ENCODE data around the gene FRAT2. TPM values are rescaled to one million over a fixed set of nuclear protein-coding genes. Genes with fewer than 3 reads are reported as not detected.

FRAT2 gene
- total RNA-seq, 4 donors from 2014 or later = 19.0 to 31.7 (median 24.0) TPM

GRCh38 chr10:97314671-97315070, 19.9 kb downstream of the FRAT2 start:
- Histone ChIP-seq H3K9me3 (no peaks in the 10 kb centered on the region), H3K36me3 (no peaks in the 10 kb centered on the region), H3K4me1 (no peaks in the 10 kb centered on the region), H3K4me3 (no peak overlapping the region), H3K27me3 (no peaks in the 10 kb centered on the region), H3K27ac (no peak overlapping the region)
- DNase-seq = no peak
- TF ChIP-seq POLR2A (IDR thresholded peaks at IDR 0.05) (no peak), CTCF (IDR thresholded peaks at IDR 0.05) (no peak)

- Histone ChIP-seq H3K9me3 (no peaks in the 10 kb centered on the region), H3K27ac (no peak overlapping the region), H3K4me1 (no peaks in the 10 kb centered on the region), H3K27me3 (no peaks in the 10 kb centered on the region), H3K36me3 (no peaks in the 10 kb centered on the region), H3K4me3 (no peak overlapping the region)
- no peak for TF ChIP-seq CTCF (IDR thresholded peaks at IDR 0.05)
- TF ChIP-seq POLR2A (IDR thresholded peaks at IDR 0.05) = no peak
- no peak for DNase-seq
Measured at GRCh38 chr10:97312897-97313296, 21.6 kb downstream of the FRAT2 start.

- no peaks in the 10 kb centered on the region for H3K27me3 ChIP-seq
- TF ChIP-seq CTCF (IDR thresholded peaks at IDR 0.05) = no peak
- no peak for TF ChIP-seq POLR2A (IDR thresholded peaks at IDR 0.05)
- H3K9me3 ChIP-seq = no peaks in the 10 kb centered on the region
- DNase-seq = no peak
- no peaks in the 10 kb centered on the region for H3K4me1 ChIP-seq
- no peaks in the 10 kb centered on the region for H3K36me3 ChIP-seq
- H3K27ac ChIP-seq = no peak overlapping the region
- no peak overlapping the region for H3K4me3 ChIP-seq
Measured at GRCh38 chr10:97311111-97311626, 23.4 kb downstream of the FRAT2 start.

- Histone ChIP-seq H3K27ac (no peak overlapping the region), H3K27me3 (no peaks in the 10 kb centered on the region), H3K36me3 (no peaks in the 10 kb centered on the region), H3K4me3 (no peak overlapping the region), H3K9me3 (no peaks in the 10 kb centered on the region), H3K4me1 (no peaks in the 10 kb centered on the region)
- TF ChIP-seq POLR2A (IDR thresholded peaks at IDR 0.05) (no peak), CTCF (IDR thresholded peaks at IDR 0.05) (no peak)
- DNase-seq = no peak
Measured at GRCh38 chr10:97307866-97308780, 26.4 kb downstream of the FRAT2 start.

GRCh38 chr10:97307441-97307840, 27.1 kb downstream of the FRAT2 start:
- no peaks in the 10 kb centered on the region for H3K9me3 ChIP-seq
- H3K4me3 ChIP-seq = no peak overlapping the region
- TF ChIP-seq POLR2A (IDR thresholded peaks at IDR 0.05) = no peak
- H3K36me3 ChIP-seq = no peaks in the 10 kb centered on the region
- H3K4me1 ChIP-seq = no peaks in the 10 kb centered on the region
- H3K27me3 ChIP-seq = no peaks in the 10 kb centered on the region
- no peak for DNase-seq
- no peak overlapping the region for H3K27ac ChIP-seq

- TF ChIP-seq CTCF (IDR thresholded peaks at IDR 0.05) (no peak), POLR2A (IDR thresholded peaks at IDR 0.05) (no peak)
- H3K4me1 ChIP-seq = no peaks in the 10 kb centered on the region
- no peaks in the 10 kb centered on the region for H3K36me3 ChIP-seq
- H3K9me3 ChIP-seq = no peaks in the 10 kb centered on the region
- DNase-seq = no peak
- no peak overlapping the region for H3K4me3 ChIP-seq
- H3K27ac ChIP-seq = no peak overlapping the region
- H3K27me3 ChIP-seq = no peaks in the 10 kb centered on the region
Measured at GRCh38 chr10:97302088-97302791, 32.3 kb downstream of the FRAT2 start.
